H1 (cell line): ENCODE results near the gene HECTD4.

ENCODE experiments used
- EP300 ChIP-seq, 2 experiments: IDR thresholded peaks; 1 replicate in 1 of 2; 2 replicates in 1 of 2; pipeline ENCODE4 v1.6.1; 2011 to 2012; ENCODE audit warnings: low read depth in 2 of 2, low read length in 2 of 2, mild to moderate bottlenecking in 2 of 2, borderline replicate concordance in 1 of 2, inconsistent platforms in 1 of 2, moderate library complexity in 1 of 2
- GABPA ChIP-seq: IDR thresholded peaks from 2 replicates; pipeline ENCODE4 v1.6.1; 2011; ENCODE audit warnings: mild to moderate bottlenecking, low read length, moderate library complexity, borderline replicate concordance; ENCODE audit not compliant: insufficient read depth
- RAD21 ChIP-seq, 2 experiments: IDR thresholded peaks in 1 of 2; conservative IDR thresholded peaks in 1 of 2; 2 replicates each; pipeline ENCODE4 v1.6.1; 2011; ENCODE audit warnings: low read depth in 2 of 2, low read length in 2 of 2, improper control_type of control experiment in 1 of 2, inconsistent platforms in 1 of 2, mild to moderate bottlenecking in 1 of 2, moderate library complexity in 1 of 2
- YY1 ChIP-seq: IDR thresholded peaks from 2 replicates; pipeline ENCODE4 v1.6.1; 2011; ENCODE audit warnings: low read depth, mild to moderate bottlenecking, low read length
- TF ChIP-seq, protein P1 (sequence below), 3 experiments: IDR thresholded peaks; 1 replicate in 2 of 3; 2 replicates in 1 of 3; pipeline versions ENCODE4 v1.5.1 to v1.6.1; 2011; ENCODE audit warnings: low read length in 3 of 3, mild to moderate bottlenecking in 3 of 3, inconsistent platforms in 2 of 3, low read depth in 1 of 3, moderate library complexity in 1 of 3; ENCODE audit not compliant: insufficient read depth in 1 of 3; ENCODE audit errors: control extremely low read depth in 1 of 3

DNA sequence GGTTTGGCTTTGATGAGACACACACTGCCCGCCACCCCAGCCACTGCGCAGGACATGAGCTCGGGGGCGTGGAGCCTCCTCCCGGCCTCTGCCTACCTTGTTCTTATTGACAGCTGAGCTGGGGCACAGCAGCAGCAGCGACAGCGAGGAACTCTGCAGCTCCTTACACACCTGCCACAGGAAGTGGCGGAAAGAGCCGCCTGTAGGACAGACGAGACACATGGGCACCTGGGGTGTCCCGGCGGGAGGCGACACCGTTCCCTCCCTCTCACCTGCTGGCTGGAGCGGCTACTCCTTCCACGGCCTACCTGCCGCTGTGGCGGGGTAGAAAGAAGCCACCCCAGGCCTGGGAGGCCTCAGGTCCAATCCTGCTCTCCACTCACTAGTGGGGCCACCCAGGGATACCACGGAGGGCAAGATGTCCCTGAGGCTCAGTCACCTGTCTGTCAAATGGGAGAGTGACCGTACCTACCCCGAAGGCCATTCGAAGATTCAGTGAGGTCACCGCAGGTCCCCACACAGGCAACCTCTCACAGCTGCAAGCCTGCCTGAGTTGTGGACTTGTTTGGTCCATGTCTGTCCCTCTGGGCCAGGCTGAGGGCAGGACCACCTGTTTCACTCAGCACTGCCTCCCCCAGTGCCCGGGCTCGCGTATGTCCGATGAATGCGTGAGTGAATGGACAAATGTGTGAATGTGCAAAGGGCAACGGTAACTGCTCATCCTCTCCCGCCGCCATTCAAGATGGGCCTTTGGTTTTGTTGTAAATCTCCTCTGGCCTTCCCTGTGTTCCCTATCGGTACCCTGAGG, 214.3 kb downstream of the HECTD4 start:
- TF ChIP-seq EP300 (IDR thresholded peaks at IDR 0.05; ENCODE audit: borderline replicate concordance in 1 of 2, low read depth in 2 of 2, low read length in 2 of 2) (no peak), GABPA (no peak), YY1 (no peak), RAD21 (IDR thresholded peaks at IDR 0.05 in 1 of 2, conservative IDR thresholded peaks at IDR 0.05 in 1 of 2; ENCODE audit: low read depth in 2 of 2, low read length in 2 of 2) (no peak)
- TF ChIP-seq, protein P1, sequence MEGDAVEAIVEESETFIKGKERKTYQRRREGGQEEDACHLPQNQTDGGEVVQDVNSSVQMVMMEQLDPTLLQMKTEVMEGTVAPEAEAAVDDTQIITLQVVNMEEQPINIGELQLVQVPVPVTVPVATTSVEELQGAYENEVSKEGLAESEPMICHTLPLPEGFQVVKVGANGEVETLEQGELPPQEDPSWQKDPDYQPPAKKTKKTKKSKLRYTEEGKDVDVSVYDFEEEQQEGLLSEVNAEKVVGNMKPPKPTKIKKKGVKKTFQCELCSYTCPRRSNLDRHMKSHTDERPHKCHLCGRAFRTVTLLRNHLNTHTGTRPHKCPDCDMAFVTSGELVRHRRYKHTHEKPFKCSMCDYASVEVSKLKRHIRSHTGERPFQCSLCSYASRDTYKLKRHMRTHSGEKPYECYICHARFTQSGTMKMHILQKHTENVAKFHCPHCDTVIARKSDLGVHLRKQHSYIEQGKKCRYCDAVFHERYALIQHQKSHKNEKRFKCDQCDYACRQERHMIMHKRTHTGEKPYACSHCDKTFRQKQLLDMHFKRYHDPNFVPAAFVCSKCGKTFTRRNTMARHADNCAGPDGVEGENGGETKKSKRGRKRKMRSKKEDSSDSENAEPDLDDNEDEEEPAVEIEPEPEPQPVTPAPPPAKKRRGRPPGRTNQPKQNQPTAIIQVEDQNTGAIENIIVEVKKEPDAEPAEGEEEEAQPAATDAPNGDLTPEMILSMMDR (IDR thresholded peaks at IDR 0.05; ENCODE audit: control extremely low read depth in 1 of 3, insufficient read depth in 1 of 3, low read depth in 1 of 3, low read length in 3 of 3) = no peak
